SK-N-SH (cell line): ENCODE results near the gene LIPA. TPM values are rescaled to one million over a fixed set of nuclear protein-coding genes. Genes with fewer than 3 reads are reported as not detected.

Experiments
- CTCF ChIA-PET: fragments of 300-600, 350-600 bp; formaldehyde crosslinking; extraction: SDS; loops from one replicate; lab custom pipeline; 2021; lab: Yijun Ruan, JAX
- POLR2A ChIA-PET: fragments of 350-600 bp; sonication (Branson Sonifier 250); formaldehyde crosslinking; extraction: SDS; loops from one replicate; lab custom pipeline; 2020; ENCODE audit warnings: antibody characterized with exemption, inconsistent platforms; lab: Yijun Ruan, JAX
- DNase-seq: peaks from one replicate; pipeline ENCODE4 v3.0.0; 2012
- H2AFZ ChIP-seq: fragments of 200-600 bp; sonication (generic); 2 replicates; pipeline ENCODE4 v1.8.1; 2016; ENCODE audit warnings: antibody characterized with exemption, mild to moderate bottlenecking, low read depth
- H3F3A ChIP-seq: fragments of 200-600 bp; sonication (generic); replicated peaks from 2 replicates; pipeline ENCODE3; 2016; ENCODE audit warnings: antibody characterized with exemption, mild to moderate bottlenecking; ENCODE audit not compliant: insufficient read depth
- H3K27ac ChIP-seq, 2 experiments: fragments of 200-500 bp in 1 of 2; fragments of 200-600 bp in 1 of 2; sonication (Bioruptor generic) in 1 of 2; sonication (generic), shearing (Covaris generic) in 1 of 2; 2 replicates each; pipeline versions ENCODE4 v1.5.1 to v1.6.1; 2014 to 2016; ENCODE audit warnings: low read depth in 2 of 2, inconsistent platforms in 1 of 2, low read length in 1 of 2, mild to moderate bottlenecking in 1 of 2, mixed read lengths in 1 of 2
- H3K27me3 ChIP-seq: fragments of 200-600 bp; sonication (generic), shearing (Covaris generic); 2 replicates; pipeline ENCODE4 v1.6.1; 2016; ENCODE audit warnings: mixed run types; ENCODE audit not compliant: insufficient read depth
- H3K36me3 ChIP-seq, 2 experiments: fragments of 200-500 bp in 1 of 2; fragments of 200-600 bp in 1 of 2; sonication (Bioruptor generic) in 1 of 2; sonication (generic) in 1 of 2; replicated peaks in 1 of 2; 2 replicates each; pipeline versions ENCODE3 to v1.5.1; 2014 to 2016; ENCODE audit warnings: low read length in 1 of 2, mild to moderate bottlenecking in 1 of 2; ENCODE audit not compliant: insufficient read depth in 2 of 2, control insufficient read depth in 1 of 2
- H3K4me1 ChIP-seq, 2 experiments: fragments of 200-500 bp in 1 of 2; fragments of 200-600 bp in 1 of 2; sonication (Bioruptor generic) in 1 of 2; sonication (generic), shearing (Covaris generic) in 1 of 2; 2 replicates each; pipeline versions ENCODE4 v1.5.1 to v1.6.1; 2014 to 2016; ENCODE audit warnings: low read depth in 1 of 2, low read length in 1 of 2, mixed run types in 1 of 2; ENCODE audit not compliant: insufficient read depth in 2 of 2, control insufficient read depth in 1 of 2
- H3K4me2 ChIP-seq: fragments of 200-600 bp; sonication (generic), shearing (Covaris generic); 2 replicates; pipeline ENCODE4 v1.6.1; 2017; ENCODE audit warnings: mixed run types
- H3K4me3 ChIP-seq, 2 experiments: fragments of 200-500 bp in 1 of 2; fragments of 200-600 bp in 1 of 2; sonication (Bioruptor generic) in 1 of 2; sonication (generic), shearing (Covaris generic) in 1 of 2; 2 replicates each; pipeline versions ENCODE4 v1.5.1 to v1.8.1; 2014 to 2016; ENCODE audit warnings: low read depth in 2 of 2, inconsistent platforms in 1 of 2, low read length in 1 of 2, mild to moderate bottlenecking in 1 of 2, mixed read lengths in 1 of 2, moderate library complexity in 1 of 2
- H3K79me2 ChIP-seq: fragments of 200-600 bp; sonication (generic); 2 replicates; pipeline ENCODE4 v1.8.1; 2017; ENCODE audit warnings: mild to moderate bottlenecking; ENCODE audit not compliant: insufficient read depth
- H3K9ac ChIP-seq: fragments of 200-600 bp; sonication (generic); 2 replicates; pipeline ENCODE4 v1.6.1; 2017; ENCODE audit warnings: mixed run types
- H3K9me2 ChIP-seq: fragments of 200-600 bp; sonication (generic); 2 replicates; pipeline ENCODE4 v1.6.1; 2017; ENCODE audit warnings: mixed run types
- H3K9me3 ChIP-seq: fragments of 200-600 bp; sonication (generic); 2 replicates; pipeline ENCODE4 v1.6.1; 2017; ENCODE audit warnings: mixed run types, mild to moderate bottlenecking, moderate library complexity
- H4K20me1 ChIP-seq: fragments of 200-600 bp; sonication (generic); 2 replicates; pipeline ENCODE4 v1.6.1; 2017; ENCODE audit warnings: mild to moderate bottlenecking, mixed run types; ENCODE audit not compliant: insufficient read depth
- CTCF ChIP-seq: fragments of 200-600 bp; sonication (generic); IDR thresholded peaks from 2 replicates; pipeline ENCODE4 v1.6.1; 2017; ENCODE audit warnings: antibody characterized with exemption, mild to moderate bottlenecking, moderate library complexity
- EP300 ChIP-seq, 2 experiments: IDR thresholded peaks; 2 replicates each; pipeline versions ENCODE4 v1.4.0 to v1.6.1; 2012; ENCODE audit warnings: borderline replicate concordance in 1 of 2, low read depth in 1 of 2, low read length in 1 of 2
- FOXJ3 ChIP-seq: sonication (generic); formaldehyde crosslinking; IDR thresholded peaks from 2 replicates; pipeline ENCODE4 v1.5.1; 2020; ENCODE audit warnings: mild to moderate bottlenecking, missing genetic modification reagents
- GABPA ChIP-seq: IDR thresholded peaks from 2 replicates; pipeline ENCODE4 v1.4.0; 2012; ENCODE audit warnings: low read depth, mild to moderate bottlenecking
- MEF2A ChIP-seq: IDR thresholded peaks from 2 replicates; pipeline ENCODE4 v1.4.0; 2012; ENCODE audit warnings: low read depth, borderline replicate concordance
- RCOR1 ChIP-seq: fragments of 150-350 bp; IDR thresholded peaks from 2 replicates; pipeline ENCODE4 v1.6.1; 2017; ENCODE audit warnings: antibody characterized with exemption, low read length
- REST ChIP-seq: IDR thresholded peaks from 2 replicates; pipeline ENCODE4 v1.6.1; 2012; ENCODE audit warnings: mild to moderate bottlenecking, low read depth, low read length, moderate library complexity
- SIN3A ChIP-seq: IDR thresholded peaks from 2 replicates; pipeline ENCODE4 v1.6.1; 2012; ENCODE audit warnings: low read depth, mild to moderate bottlenecking, low read length, moderate library complexity, borderline replicate concordance
- polyA plus RNA-seq, 3 experiments: library from polyadenylated mRNA; depleted of rRNA; stranded (reverse); fragments of >200 nt; gene quantifications; 2 replicates each; pipeline ENCODE4 v1.2.3, GENCODE V29; 2012
- TF ChIP-seq, protein P1 (sequence below): IDR thresholded peaks from 2 replicates; pipeline ENCODE4 v1.4.0; 2012; ENCODE audit warnings: low read depth
- TF ChIP-seq, protein P2 (sequence below): fragments of 150-350 bp; IDR thresholded peaks from 2 replicates; pipeline ENCODE4 v1.6.1; 2017; ENCODE audit warnings: antibody characterized with exemption, low read length, low read depth, borderline replicate concordance

The LIPA gene
- polyA plus RNA-seq, 1 of the 3 experiments (the other 2 are of a cell fraction), result 43.2 TPM

GRCh38 chr10:89175816-89176215, 75.8 kb downstream of the LIPA start:
- Histone ChIP-seq H3K4me2 (no peak overlapping the region), H3K27ac (no peak overlapping the region), H3K27me3 (no peaks in the 10 kb centered on the region), H3K9me2 (peaks cover 4% of the 10 kb centered on the region; the same call in 1 of the 2 replicates), H2AFZ (no peak overlapping the region), H3K36me3 (no peaks in the 10 kb centered on the region), H3K4me1 (no peaks in the 10 kb centered on the region), H3K4me3 (no peak overlapping the region), H3K79me2 (no peaks in the 10 kb centered on the region), H3K9ac (no peak overlapping the region), H3F3A (no peaks in the 10 kb centered on the region), H3K9me3 (no peaks in the 10 kb centered on the region), H4K20me1 (no peaks in the 10 kb centered on the region)
- POLR2A ChIA-PET, result no interaction called here
- TF ChIP-seq REST (no peak), GABPA (no peak), EP300 (IDR thresholded peaks at IDR 0.05; ENCODE audit: borderline replicate concordance in 1 of 2, low read depth in 1 of 2, low read length in 1 of 2) (no peak), CTCF (no peak), SIN3A (no peak), FOXJ3 (CRISPR knock-in tag) (no peak)
- TF ChIP-seq, protein P1, sequence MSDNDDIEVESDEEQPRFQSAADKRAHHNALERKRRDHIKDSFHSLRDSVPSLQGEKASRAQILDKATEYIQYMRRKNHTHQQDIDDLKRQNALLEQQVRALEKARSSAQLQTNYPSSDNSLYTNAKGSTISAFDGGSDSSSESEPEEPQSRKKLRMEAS, result no peak
- TF ChIP-seq, protein P2, sequence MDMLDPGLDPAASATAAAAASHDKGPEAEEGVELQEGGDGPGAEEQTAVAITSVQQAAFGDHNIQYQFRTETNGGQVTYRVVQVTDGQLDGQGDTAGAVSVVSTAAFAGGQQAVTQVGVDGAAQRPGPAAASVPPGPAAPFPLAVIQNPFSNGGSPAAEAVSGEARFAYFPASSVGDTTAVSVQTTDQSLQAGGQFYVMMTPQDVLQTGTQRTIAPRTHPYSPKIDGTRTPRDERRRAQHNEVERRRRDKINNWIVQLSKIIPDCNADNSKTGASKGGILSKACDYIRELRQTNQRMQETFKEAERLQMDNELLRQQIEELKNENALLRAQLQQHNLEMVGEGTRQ, result no peak
- CTCF ChIA-PET, result interaction anchor here (0.7 to 2.0 kb wide), 3 partner anchors 9 to 146 kb away, joined by 3 to 5 read pairs (median 3); no protein-coding TSS in a partner anchor
- no peak for DNase-seq

DNA sequence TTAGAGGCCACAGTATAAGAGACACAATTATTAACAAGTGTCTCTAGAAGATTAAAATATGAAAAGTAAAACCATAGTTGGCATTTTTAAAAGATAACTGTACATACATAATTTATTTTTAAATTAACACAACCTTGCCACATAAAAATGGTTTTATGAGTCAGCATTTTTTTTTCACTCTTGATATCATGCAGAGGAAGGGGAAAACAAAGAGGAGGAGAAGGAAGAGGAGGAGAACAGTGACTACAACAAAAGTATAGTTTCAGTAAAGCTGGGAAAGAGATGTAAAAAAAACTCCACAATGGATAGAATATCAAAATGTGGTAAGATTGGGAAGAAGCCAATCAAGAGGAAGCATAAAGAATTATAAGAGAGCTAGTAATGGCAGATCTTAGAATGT, 78.5 kb downstream of the LIPA start:
- Histone ChIP-seq H2AFZ (no peak overlapping the region), H4K20me1 (no peaks in the 10 kb centered on the region), H3K4me1 (no peaks in the 10 kb centered on the region), H3K4me3 (no peak overlapping the region), H3K9me2 (peaks cover 4% of the 10 kb centered on the region; the same call in 1 of the 2 replicates), H3F3A (no peaks in the 10 kb centered on the region), H3K9me3 (no peaks in the 10 kb centered on the region)
- CTCF ChIA-PET, result interaction anchor here (1.3 kb wide), 1 partner anchor 37 kb away, joined by 3 read pairs; no protein-coding TSS in a partner anchor
- no peak for TF ChIP-seq MEF2A
- TF ChIP-seq RCOR1, result no peak
- TF ChIP-seq, all 33 proteins: peak for 0
- Histone ChIP-seq H3K79me2 (no peaks in the 10 kb centered on the region), H3K27ac (no peak overlapping the region), H3K36me3 (no peaks in the 10 kb centered on the region), H3K9ac (no peak overlapping the region), H3K27me3 (no peaks in the 10 kb centered on the region; the same call in 1 of the 2 replicates), H3K4me2 (no peak overlapping the region)
- DNase-seq, result no peak
- POLR2A ChIA-PET, result no interaction called here
